GM12878 (cell line): ENCODE data around the gene ID4. TPM values are rescaled to one million over a fixed set of nuclear protein-coding genes. Genes with fewer than 3 reads are reported as not detected.

Source experiments
- ATAC-seq: fragments of 200-7000 bp; cut with Tn5 transposase; 3 replicates; pipeline ENCODE4 v1.9.1; 2020; ENCODE audit warnings: mild to moderate bottlenecking, moderate library complexity
- BruUV-seq: library from RNA; stranded (reverse); fragments of 400-500 nt; replicated peaks from 2 replicates; lab custom pipeline; 2021; lab: Mats Ljungman, UMichigan
- CTCF ChIA-PET: fragments of 300-600 bp; sonication (Branson Sonifier 250); formaldehyde crosslinking; extraction: SDS; loops from one replicate; lab custom pipeline; 2021; ENCODE audit warnings: inconsistent platforms; lab: Yijun Ruan, JAX
- POLR2A ChIA-PET: fragments of 350-600 bp; formaldehyde crosslinking; extraction: SDS; loops from one replicate; lab custom pipeline; 2021; ENCODE audit warnings: inconsistent platforms; lab: Charles Lee
- RAD21 ChIA-PET: fragments of 300-600 bp; sonication (Branson Sonifier 250); formaldehyde crosslinking; loops from one replicate; lab custom pipeline; 2023; ENCODE audit warnings: antibody characterized with exemption; ENCODE audit not compliant: unreplicated experiment; lab: Charles Lee
- SMC1A ChIA-PET: fragments of 300-600 bp; sonication (Branson Sonifier 250); formaldehyde crosslinking; loops from one replicate; lab custom pipeline; 2023; ENCODE audit not compliant: unreplicated experiment, uncharacterized antibody; lab: Charles Lee
- DNase-seq: peaks from one replicate; pipeline ENCODE4 v3.0.0-alpha.2; 2011; ENCODE audit warnings: low read depth, low spot score
- FAIRE-seq: peaks from 3 replicates; lab custom pipeline; 2011; peaks lifted over from hg19 to GRCh38; lab: Jason Lieb, UNC
- H2AFZ ChIP-seq: 2 replicates; pipeline ENCODE4 v1.6.0; 2011; ENCODE audit warnings: low read depth, low read length, control low read depth; ENCODE audit not compliant: control insufficient read depth
- H3K27ac ChIP-seq: 2 replicates; pipeline ENCODE4 v1.5.1; 2011; ENCODE audit warnings: control low read depth; ENCODE audit not compliant: control insufficient read depth, insufficient read depth
- H3K27me3 ChIP-seq, 2 experiments: replicated peaks in 1 of 2; 2 replicates each; pipeline versions ENCODE4 v1.6.0 to v1.6.1; 2011; ENCODE audit warnings: low read length in 1 of 2; ENCODE audit not compliant: control insufficient read depth in 2 of 2, insufficient read depth in 2 of 2
- H3K36me3 ChIP-seq, 2 experiments: 2 replicates each; pipeline ENCODE4 v1.5.1; 2011; ENCODE audit warnings: low read length in 1 of 2; ENCODE audit not compliant: control insufficient read depth in 2 of 2, insufficient read depth in 2 of 2
- H3K4me1 ChIP-seq: 2 replicates; pipeline ENCODE4 v1.6.1; 2011; ENCODE audit warnings: mild to moderate bottlenecking, low read length, moderate library complexity, mixed read lengths; ENCODE audit not compliant: control insufficient read depth, insufficient read depth
- H3K4me2 ChIP-seq: 2 replicates; pipeline ENCODE4 v1.6.0; 2011; ENCODE audit warnings: control low read depth; ENCODE audit not compliant: control insufficient read depth, insufficient read depth
- H3K4me3 ChIP-seq: fragments of 200-600 bp; sonication (generic); 2 replicates; pipeline ENCODE4 v1.5.1; 2016
- H3K79me2 ChIP-seq: 2 replicates; pipeline ENCODE4 v1.6.0; 2011; ENCODE audit warnings: low read length; ENCODE audit not compliant: control insufficient read depth, insufficient read depth
- H3K9ac ChIP-seq: 2 replicates; pipeline ENCODE4 v1.8.0; 2011; ENCODE audit warnings: low read length, control low read depth, mixed read lengths; ENCODE audit not compliant: control insufficient read depth, insufficient read depth
- H3K9me3 ChIP-seq: replicated peaks from 3 replicates; pipeline ENCODE4 v1.5.1; 2011; ENCODE audit warnings: mild to moderate bottlenecking, low read length; ENCODE audit not compliant: control insufficient read depth, insufficient read depth
- H4K20me1 ChIP-seq: 2 replicates; pipeline ENCODE4 v1.6.0; 2011; ENCODE audit not compliant: control insufficient read depth, insufficient read depth
- CHD4 ChIP-seq: fragments of 200-600 bp; sonication (generic); IDR thresholded peaks from 2 replicates; pipeline ENCODE4 v1.6.1; 2016; ENCODE audit warnings: mild to moderate bottlenecking
- CUX1 ChIP-seq: IDR thresholded peaks from 2 replicates; pipeline ENCODE4 v1.6.1; 2012; ENCODE audit warnings: improper control_type of control experiment, low read depth, low read length; ENCODE audit not compliant: insufficient replicate concordance
- KDM1A ChIP-seq: fragments of 200-600 bp; sonication (generic); IDR thresholded peaks from 2 replicates; pipeline ENCODE4 v1.6.1; 2016; ENCODE audit warnings: borderline replicate concordance
- NR2C1 ChIP-seq: fragments of 450-650 bp; IDR thresholded peaks from 2 replicates; pipeline ENCODE4 v1.6.1; 2017; ENCODE audit warnings: antibody characterized with exemption, mild to moderate bottlenecking, moderate library complexity
- POU2F2 ChIP-seq: IDR thresholded peaks from 3 replicates; pipeline ENCODE4 v1.6.1; 2011; ENCODE audit warnings: low read depth, mild to moderate bottlenecking, low read length, borderline replicate concordance
- RAD21 ChIP-seq: IDR thresholded peaks from 2 replicates; pipeline ENCODE4 v1.6.1; 2011; ENCODE audit warnings: mild to moderate bottlenecking, low read depth, low read length, moderate library complexity; ENCODE audit not compliant: insufficient read depth
- ZSCAN29 ChIP-seq: fragments of 450-650 bp; IDR thresholded peaks from 2 replicates; pipeline ENCODE4 v1.6.1; 2017; ENCODE audit warnings: mild to moderate bottlenecking, moderate library complexity
- WGBS: methylation state at CpG from one replicate; pipeline ENCODE4 v1.1.6; 2016; ENCODE audit warnings: low lambda C conversion rate; ENCODE audit not compliant: insufficient replicate concordance, insufficient coverage; ENCODE audit errors: missing lambda C conversion rate; 5-methylcytosine and 5-hydroxymethylcytosine counted together
- in situ Hi-C: fragments of 300-500 bp; cut with MboI; formaldehyde crosslinking; loops from 9 replicates; pipeline ENCODE4 v1.14.3; 2018; ENCODE audit warnings: mixed read lengths
- intact Hi-C: fragments of 100-400 bp; cut with micrococcal nuclease; formaldehyde crosslinking; loops from one replicate; pipeline ENCODE4 v1.14.2; 2022; ENCODE audit not compliant: unreplicated experiment
- polyA plus RNA-seq, 11 experiments: library from polyadenylated mRNA; depleted of rRNA in 4 of 11; unstranded in 6 of 11; stranded (reverse) in 5 of 11; fragments of >200 nt; fragmentation: Nextera tagmentation in 4 of 11; fragmentation: Illumina TruSeq in 1 of 11; extraction: Ambion mirVana in 4 of 11; extraction: Trizol in 1 of 11; gene quantifications; 1 replicate in 1 of 11; 2 replicates in 10 of 11; pipeline versions ENCODE4 v1.2.1 to v1.2.3, GENCODE V29; 2011 to 2016; ENCODE audit warnings: inconsistent platforms in 2 of 11, missing spikeins in 2 of 11, low read depth in 1 of 11
- total RNA-seq, 4 experiments: library from RNA; depleted of rRNA in 3 of 4; stranded (reverse); fragments of >200 nt in 3 of 4; fragmentation: Illumina TruSeq in 1 of 4; extraction: Trizol in 1 of 4; gene quantifications; 2 replicates each; pipeline versions ENCODE4 v1.2.1 to v1.2.3, GENCODE V29; 2013 to 2021
- TF ChIP-seq, protein P1 (sequence below): fragments of 450-650 bp; IDR thresholded peaks from 2 replicates; pipeline ENCODE4 v1.6.1; 2018; ENCODE audit warnings: mild to moderate bottlenecking, low read depth, moderate library complexity; ENCODE audit not compliant: partially characterized antibody

The ID4 gene
- total and polyA plus RNA-seq, 10 of the 15 experiments (the other 5 are each of a cell fraction or from before 2014, with no cell fraction given), result 0.09 TPM; not detected in 9

GRCh38 chr6:19838442-19839236, 1.5 kb downstream of the ID4 start:
- ATAC-seq, result no peak

More at GRCh38 chr6:19838442-19839236, 1.5 kb downstream of the ID4 start:
- Histone ChIP-seq H3K36me3 (no peaks in the 10 kb centered on the region), H4K20me1 (no peaks in the 10 kb centered on the region), H3K27me3 (peaks cover 0 to 16% of the 10 kb centered on the region in 2 experiments; a peak in 3 of 4 replicates), H3K4me3 (no peak overlapping the region), H3K4me2 (no peak overlapping the region), H2AFZ (no peak overlapping the region), H3K4me1 (no peaks in the 10 kb centered on the region), H3K79me2 (no peaks in the 10 kb centered on the region), H3K9ac (no peak overlapping the region), H3K27ac (no peak overlapping the region), H3K9me3 (no peaks in the 10 kb centered on the region; the same call in 2 of the 3 replicates)
- intact Hi-C loops, result no loop called here
- DNase-seq (no peak), FAIRE-seq (no peak)
- no TSS peak for BruUV-seq
- ChIA-PET CTCF (no interaction called here), SMC1A (no interaction called here), RAD21 (no interaction called here), POLR2A (no interaction called here)
- in situ Hi-C loops, result no loop called here
- no peak for TF ChIP-seq CUX1
- TF ChIP-seq RAD21, result no peak
- TF ChIP-seq CHD4, result no peak
- no peak for TF ChIP-seq POU2F2
- TF ChIP-seq ZSCAN29, result no peak
- TF ChIP-seq NR2C1, result no peak
- TF ChIP-seq, protein P1, sequence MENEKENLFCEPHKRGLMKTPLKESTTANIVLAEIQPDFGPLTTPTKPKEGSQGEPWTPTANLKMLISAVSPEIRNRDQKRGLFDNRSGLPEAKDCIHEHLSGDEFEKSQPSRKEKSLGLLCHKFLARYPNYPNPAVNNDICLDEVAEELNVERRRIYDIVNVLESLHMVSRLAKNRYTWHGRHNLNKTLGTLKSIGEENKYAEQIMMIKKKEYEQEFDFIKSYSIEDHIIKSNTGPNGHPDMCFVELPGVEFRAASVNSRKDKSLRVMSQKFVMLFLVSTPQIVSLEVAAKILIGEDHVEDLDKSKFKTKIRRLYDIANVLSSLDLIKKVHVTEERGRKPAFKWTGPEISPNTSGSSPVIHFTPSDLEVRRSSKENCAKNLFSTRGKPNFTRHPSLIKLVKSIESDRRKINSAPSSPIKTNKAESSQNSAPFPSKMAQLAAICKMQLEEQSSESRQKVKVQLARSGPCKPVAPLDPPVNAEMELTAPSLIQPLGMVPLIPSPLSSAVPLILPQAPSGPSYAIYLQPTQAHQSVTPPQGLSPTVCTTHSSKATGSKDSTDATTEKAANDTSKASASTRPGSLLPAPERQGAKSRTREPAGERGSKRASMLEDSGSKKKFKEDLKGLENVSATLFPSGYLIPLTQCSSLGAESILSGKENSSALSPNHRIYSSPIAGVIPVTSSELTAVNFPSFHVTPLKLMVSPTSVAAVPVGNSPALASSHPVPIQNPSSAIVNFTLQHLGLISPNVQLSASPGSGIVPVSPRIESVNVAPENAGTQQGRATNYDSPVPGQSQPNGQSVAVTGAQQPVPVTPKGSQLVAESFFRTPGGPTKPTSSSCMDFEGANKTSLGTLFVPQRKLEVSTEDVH, result no peak
- TF ChIP-seq KDM1A, result no peak
- 19% methylated on average over 42 of the region's 63 CpGs for WGBS
